H1 (cell line): Measurements from ENCODE around the gene ENTPD1. TPM values are rescaled to one million over a fixed set of nuclear protein-coding genes. Genes with fewer than 3 reads are reported as not detected.

ENCODE experiments used
- CTCF ChIA-PET: fragments of 300-600 bp; sonication (Branson Sonifier 250); formaldehyde crosslinking; loops from one replicate; lab custom pipeline; 2021; ENCODE audit not compliant: partially characterized antibody; lab: Charles Lee
- POLR2A ChIA-PET: fragments of 300-600 bp; sonication (Branson Sonifier 250); formaldehyde crosslinking; loops from one replicate; lab custom pipeline; 2021; ENCODE audit warnings: inconsistent platforms; ENCODE audit not compliant: partially characterized antibody; lab: Charles Lee
- DNase-seq, 2 experiments: peaks; one replicate each; pipeline versions ENCODE4 v3.0.0 to v3.0.0-alpha.2; 2010 to 2022; ENCODE audit warnings: low spot score in 2 of 2, low read depth in 1 of 2, mixed read lengths in 1 of 2
- FAIRE-seq: peaks from 2 replicates; lab custom pipeline; 2011; peaks lifted over from hg19 to GRCh38; lab: Jason Lieb, UNC
- H2AFZ ChIP-seq: 2 replicates; pipeline ENCODE4 v1.8.1; 2012; ENCODE audit warnings: low read length, inconsistent platforms
- H2AK5ac ChIP-seq: 2 replicates; pipeline ENCODE4 v1.6.1; 2013; ENCODE audit warnings: low read depth, low read length
- H2BK120ac ChIP-seq: replicated peaks from 2 replicates; pipeline ENCODE3; 2013; ENCODE audit warnings: low read depth, low read length, inconsistent platforms
- H2BK12ac ChIP-seq: 2 replicates; pipeline ENCODE4 v1.6.1; 2013; ENCODE audit warnings: low read depth, low read length
- H2BK15ac ChIP-seq: 2 replicates; pipeline ENCODE4 v1.6.1; 2013; ENCODE audit warnings: low read length
- H2BK20ac ChIP-seq: 2 replicates; pipeline ENCODE4 v1.6.1; 2013; ENCODE audit warnings: low read length
- H2BK5ac ChIP-seq: 2 replicates; pipeline ENCODE4 v1.6.1; 2013; ENCODE audit warnings: low read depth, low read length
- H3K14ac ChIP-seq: 2 replicates; pipeline ENCODE4 v1.6.1; 2013; ENCODE audit warnings: inconsistent platforms; ENCODE audit not compliant: insufficient read length
- H3K18ac ChIP-seq: 2 replicates; pipeline ENCODE4 v1.6.1; 2013; ENCODE audit warnings: low read length; ENCODE audit errors: extremely low read depth
- H3K23ac ChIP-seq: 2 replicates; pipeline ENCODE4 v1.6.1; 2013; ENCODE audit warnings: inconsistent platforms; ENCODE audit not compliant: insufficient read length
- H3K23me2 ChIP-seq: 2 replicates; pipeline ENCODE4 v1.6.1; 2013; ENCODE audit warnings: low read depth, low read length
- H3K27ac ChIP-seq: 2 replicates; pipeline ENCODE4 v1.6.1; 2011; ENCODE audit warnings: low read depth, low read length, inconsistent platforms
- H3K27me3 ChIP-seq, 4 experiments: replicated peaks in 1 of 4; 1 replicate in 1 of 4; 2 replicates in 3 of 4; pipeline versions ENCODE4 v1.6.1 to v1.8.1; 2011 to 2013; ENCODE audit warnings: low read length in 3 of 4, mild to moderate bottlenecking in 3 of 4, inconsistent platforms in 2 of 4, mixed read lengths in 2 of 4, moderate library complexity in 1 of 4; ENCODE audit not compliant: control insufficient read depth in 3 of 4, insufficient read depth in 3 of 4; ENCODE audit errors: extremely low read depth in 1 of 4
- H3K36me3 ChIP-seq, 4 experiments: 2 replicates each; pipeline versions ENCODE4 v1.6.1 to v1.8.1; 2011 to 2013; ENCODE audit warnings: mild to moderate bottlenecking in 4 of 4, low read length in 3 of 4, moderate library complexity in 2 of 4, control low read depth in 1 of 4, inconsistent platforms in 1 of 4; ENCODE audit not compliant: insufficient read depth in 4 of 4, control insufficient read depth in 2 of 4
- H3K4ac ChIP-seq: replicated peaks from 2 replicates; pipeline ENCODE3; 2013; ENCODE audit warnings: low read length, low read depth, mixed read lengths, inconsistent platforms; ENCODE audit not compliant: insufficient read length
- H3K4me1 ChIP-seq, 4 experiments: replicated peaks in 1 of 4; 1 replicate in 1 of 4; 2 replicates in 3 of 4; pipeline versions ENCODE4 v1.6.1 to v1.8.1; 2011 to 2013; ENCODE audit warnings: low read length in 3 of 4, inconsistent platforms in 2 of 4, mixed read lengths in 1 of 4; ENCODE audit not compliant: insufficient read depth in 4 of 4, control insufficient read depth in 3 of 4
- H3K4me2 ChIP-seq, 2 experiments: 2 replicates each; pipeline versions ENCODE4 v1.6.1 to v1.8.1; 2011 to 2013; ENCODE audit warnings: low read depth in 2 of 2, low read length in 2 of 2, control low read depth in 1 of 2, inconsistent platforms in 1 of 2, mild to moderate bottlenecking in 1 of 2; ENCODE audit not compliant: insufficient read depth in 1 of 2
- H3K4me3 ChIP-seq, 4 experiments: fragments of 200-600, 300-600 bp in 1 of 4; sonication (generic), shearing (Covaris generic), sonication (Bioruptor Twin) in 1 of 4; 2 replicates each; pipeline versions ENCODE4 v1.5.1 to v1.8.1; 2011 to 2016; ENCODE audit warnings: low read length in 4 of 4, low read depth in 3 of 4, control low read depth in 2 of 4, inconsistent platforms in 2 of 4, mild to moderate bottlenecking in 2 of 4, mixed read lengths in 1 of 4, moderate library complexity in 1 of 4; ENCODE audit not compliant: insufficient read depth in 2 of 4; ENCODE audit errors: extremely low read depth in 1 of 4
- H3K56ac ChIP-seq: replicated peaks from 2 replicates; pipeline ENCODE3; 2013; ENCODE audit warnings: low read depth, mild to moderate bottlenecking, mixed read lengths, low read length, inconsistent platforms; ENCODE audit not compliant: insufficient read length
- H3K79me1 ChIP-seq: 2 replicates; pipeline ENCODE4 v1.6.1; 2013; ENCODE audit warnings: low read depth, low read length, control low read depth
- H3K79me2 ChIP-seq, 2 experiments: 2 replicates each; pipeline versions ENCODE4 v1.6.1 to v1.8.1; 2012 to 2013; ENCODE audit warnings: low read length in 2 of 2, mild to moderate bottlenecking in 2 of 2, inconsistent platforms in 1 of 2; ENCODE audit not compliant: insufficient read depth in 2 of 2, control insufficient read depth in 1 of 2
- H3K9ac ChIP-seq, 4 experiments: replicated peaks in 1 of 4; 1 replicate in 1 of 4; 2 replicates in 3 of 4; pipeline versions ENCODE4 v1.6.1 to v1.8.1; 2011 to 2013; ENCODE audit warnings: low read depth in 3 of 4, low read length in 3 of 4, control low read depth in 2 of 4, mild to moderate bottlenecking in 2 of 4, moderate library complexity in 2 of 4, inconsistent platforms in 1 of 4; ENCODE audit errors: extremely low read depth in 1 of 4
- H3K9me3 ChIP-seq, 2 experiments: 2 replicates each; pipeline versions ENCODE4 v1.6.1 to v1.8.1; 2012 to 2013; ENCODE audit warnings: mild to moderate bottlenecking in 2 of 2, moderate library complexity in 2 of 2, control low read depth in 1 of 2, inconsistent platforms in 1 of 2, low read depth in 1 of 2, low read length in 1 of 2, mixed read lengths in 1 of 2; ENCODE audit not compliant: insufficient read depth in 2 of 2
- H4K20me1 ChIP-seq, 2 experiments: replicated peaks in 1 of 2; 2 replicates each; pipeline versions ENCODE3 to v1.8.1; 2011 to 2013; ENCODE audit warnings: inconsistent platforms in 2 of 2, low read length in 2 of 2, mild to moderate bottlenecking in 1 of 2; ENCODE audit not compliant: insufficient read depth in 2 of 2, control insufficient read depth in 1 of 2
- H4K5ac ChIP-seq: 2 replicates; pipeline ENCODE4 v1.6.1; 2013; ENCODE audit warnings: low read length, low read depth, mixed read lengths, inconsistent platforms; ENCODE audit not compliant: insufficient read length
- H4K8ac ChIP-seq: 2 replicates; pipeline ENCODE4 v1.8.0; 2013; ENCODE audit warnings: mild to moderate bottlenecking, moderate library complexity, low read length, inconsistent platforms; ENCODE audit not compliant: insufficient read depth; ENCODE audit errors: extremely low read depth
- H4K91ac ChIP-seq: replicated peaks from 2 replicates; pipeline ENCODE3; 2013; ENCODE audit warnings: low read length, mixed read lengths, inconsistent platforms; ENCODE audit not compliant: insufficient read length
- PHF8 ChIP-seq: fragments of 200-600 bp; sonication (generic); conservative IDR thresholded peaks from 2 replicates; pipeline ENCODE4 v1.7.1; 2012; ENCODE audit warnings: low read depth, mild to moderate bottlenecking, inconsistent platforms, low read length, moderate library complexity
- WGBS, 2 experiments: shearing (Covaris generic) in 1 of 2; methylation state at CpG; one replicate each; pipeline versions ENCODE4 v1.1.6 to v1.1.7; 2013 to 2015; ENCODE audit warnings: low lambda C conversion rate in 2 of 2, mixed read lengths in 2 of 2, inconsistent platforms in 1 of 2, low coverage in 1 of 2, missing lambda C conversion rate in 1 of 2; ENCODE audit not compliant: insufficient replicate concordance in 2 of 2, insufficient coverage in 1 of 2, insufficient read length in 1 of 2; ENCODE audit errors: extremely low coverage in 1 of 2, missing lambda C conversion rate in 1 of 2; 5-methylcytosine and 5-hydroxymethylcytosine counted together
- polyA plus RNA-seq, 7 experiments: library from polyadenylated mRNA; depleted of rRNA in 3 of 7; stranded (reverse) in 5 of 7; unstranded in 2 of 7; fragments of >200 nt in 5 of 7; fragments of 200-250 nt in 2 of 7; gene quantifications; 1 replicate in 5 of 7; 2 replicates in 1 of 7; 4 replicates in 1 of 7; pipeline versions ENCODE4 v1.2.1 to v1.2.3, GENCODE V29; 2011 to 2013; ENCODE audit warnings: missing spikeins in 2 of 7, mixed read lengths in 2 of 7
- total RNA-seq: library from RNA; stranded (reverse); fragmentation: NEBNext Ultra II Directional; extraction: Animal tissue kit (Norgen Biotek cat#: 25700); gene quantifications from 2 replicates; pipeline ENCODE4 v1.2.1, GENCODE V29; 2021

ENTPD1 gene
- total and polyA plus RNA-seq, 2 of the 8 experiments (the other 6 are each of a cell fraction or from before 2014, with no cell fraction given) = 2.2 to 2.5 TPM

DNA sequence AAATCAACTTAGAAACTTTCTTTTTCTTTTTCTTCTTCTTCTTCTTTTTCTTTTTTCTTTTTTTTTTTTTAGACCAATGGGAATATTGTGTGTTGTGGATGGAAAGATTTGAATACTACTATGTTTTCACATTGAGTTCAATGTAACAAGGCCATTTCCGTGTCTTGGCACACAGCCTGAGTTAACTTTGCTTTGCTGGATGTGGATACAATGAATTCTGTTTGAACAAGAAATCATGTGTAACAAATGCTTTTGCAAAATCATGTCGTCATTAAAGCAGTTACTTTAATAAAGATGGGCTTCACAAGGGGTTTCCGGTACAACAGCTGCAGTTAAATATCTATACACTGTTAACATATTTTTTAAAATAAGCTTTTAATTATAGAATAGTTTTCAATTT, 13.5 kb upstream of the ENTPD1 start:
- Histone ChIP-seq H3K9ac (no peak overlapping the region), H3K23ac (no peak overlapping the region), H3K18ac (no peak overlapping the region), H3K36me3 (no peaks in the 10 kb centered on the region), H2AK5ac (no peak overlapping the region), H3K4me1 (no peaks in the 10 kb centered on the region), H3K4me2 (no peak overlapping the region), H3K4ac (no peak overlapping the region), H2BK20ac (no peak overlapping the region), H4K91ac (no peak overlapping the region), H2BK12ac (no peak overlapping the region), H2AFZ (peak overlapping the region; percentile 96; the same call in 1 of the 2 replicates), H2BK120ac (no peak overlapping the region), H3K79me2 (no peaks in the 10 kb centered on the region), H3K27me3 (no peaks in the 10 kb centered on the region), H3K14ac (no peak overlapping the region), H2BK5ac (no peak overlapping the region), H3K9me3 (no peaks in the 10 kb centered on the region), H4K20me1 (no peaks in the 10 kb centered on the region), H2BK15ac (no peak overlapping the region), H3K4me3 (no peak overlapping the region), H3K79me1 (no peaks in the 10 kb centered on the region), H4K8ac (no peak overlapping the region), H3K56ac (no peak overlapping the region), H3K23me2 (no peaks in the 10 kb centered on the region), H3K27ac (no peak overlapping the region), H4K5ac (no peak overlapping the region)
- WGBS, 2 experiments = 82% methylated on average over 3 of the region's 3 CpGs; no CpG with 5 or more reads in 1 of the 2 experiments
- no peak for FAIRE-seq
- CTCF ChIA-PET = interaction anchor here (0.9 to 1.1 kb wide), 2 partner anchors 88 to 99 kb away, joined by 3 to 5 read pairs; no protein-coding TSS in a partner anchor
- DNase-seq = no peak
- no peak for TF ChIP-seq PHF8
- POLR2A ChIA-PET = no interaction called here
